HG02642 (cell line): ENCODE data around the gene PAOX.

Experiments used
- ATAC-seq: cut with Tn5 transposase; IDR thresholded peaks from one replicate; pipeline ENCODE4 v1.9.1; 2021; ENCODE audit warnings: mild to moderate bottlenecking; ENCODE audit not compliant: unreplicated experiment, poor library complexity

PAOX gene

GRCh38 chr10:133379152-133379800 is at the start of gene PAOX:
PAOX (plus strand) TSS chr10:133379262; CDS start chr10:133379317, 55 bp downstream.
- ATAC-seq: peak; percentile 62

GRCh38 chr10:133329491-133330202 is 49.4 kb upstream of the PAOX start:
- peak; percentile 87 for ATAC-seq

GRCh38 chr10:133332936-133333699 is 45.9 kb upstream of the PAOX start:
- ATAC-seq: no peak

GRCh38 chr10:133334503-133335245 is 44.4 kb upstream of the PAOX start:
- no peak for ATAC-seq

- ATAC-seq: no peak
Observed at GRCh38 chr10:133335246-133336117, 43.6 kb upstream of the PAOX start.

GRCh38 chr10:133336118-133336576 is 42.9 kb upstream of the PAOX start:
- no peak for ATAC-seq

- no peak for ATAC-seq
Observed at GRCh38 chr10:133336577-133337369, 42.3 kb upstream of the PAOX start, which contains the start of gene CALY. CALY (minus strand) TSS chr10:133336896; CDS start chr10:133328989, 7,907 bp downstream.

- ATAC-seq: no peak
Observed at GRCh38 chr10:133337370-133337725, 41.7 kb upstream of the PAOX start.

GRCh38 chr10:133338080-133339071 is 40.7 kb upstream of the PAOX start:
- no peak for ATAC-seq

- no peak for ATAC-seq
Observed at GRCh38 chr10:133339708-133340380, 39.2 kb upstream of the PAOX start.

GRCh38 chr10:133341983-133342382 is 37.1 kb upstream of the PAOX start:
- no peak for ATAC-seq

GRCh38 chr10:133342942-133343341 is 36.1 kb upstream of the PAOX start:
- ATAC-seq: no peak

- ATAC-seq: no peak
Observed at GRCh38 chr10:133343558-133343957, 35.5 kb upstream of the PAOX start.

- no peak for ATAC-seq
Observed at GRCh38 chr10:133344236-133344635, 34.8 kb upstream of the PAOX start.

- no peak for ATAC-seq
Observed at GRCh38 chr10:133346413-133346812, 32.6 kb upstream of the PAOX start.

- no peak for ATAC-seq
Observed at GRCh38 chr10:133347710-133348517, 31.1 kb upstream of the PAOX start.
